CD1c-positive myeloid dendritic cell (primary cell): ENCODE data around the gene THSD4.

Source experiments
- DNase-seq: peaks from one replicate; pipeline ENCODE4 v3.0.0-alpha.2; 2016; ENCODE audit errors: extremely low spot score

THSD4 gene

GRCh38 chr15:71626596-71627088, 511.4 kb downstream of the THSD4 start:
- DNase-seq: no peak

DNA sequence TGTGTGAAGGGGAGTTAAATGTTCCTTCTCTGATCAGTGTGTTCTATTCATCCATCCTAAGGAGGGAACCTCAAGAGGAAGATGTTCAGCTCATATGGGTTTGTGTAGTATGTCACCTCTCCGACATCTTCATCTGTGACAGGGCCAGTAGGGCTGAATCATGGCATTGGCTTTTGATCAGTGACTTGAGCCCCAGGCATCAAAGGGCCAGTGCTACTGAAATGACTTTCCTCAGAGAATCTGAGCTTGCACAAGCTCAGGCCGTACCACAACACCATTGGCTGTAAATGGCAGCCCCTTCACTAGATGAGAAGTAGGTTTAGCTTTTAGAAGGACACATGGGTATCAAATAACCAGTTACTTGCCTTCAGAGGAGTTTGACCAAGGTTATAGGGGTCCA, 511.9 kb downstream of the THSD4 start:
- no peak for DNase-seq

DNA sequence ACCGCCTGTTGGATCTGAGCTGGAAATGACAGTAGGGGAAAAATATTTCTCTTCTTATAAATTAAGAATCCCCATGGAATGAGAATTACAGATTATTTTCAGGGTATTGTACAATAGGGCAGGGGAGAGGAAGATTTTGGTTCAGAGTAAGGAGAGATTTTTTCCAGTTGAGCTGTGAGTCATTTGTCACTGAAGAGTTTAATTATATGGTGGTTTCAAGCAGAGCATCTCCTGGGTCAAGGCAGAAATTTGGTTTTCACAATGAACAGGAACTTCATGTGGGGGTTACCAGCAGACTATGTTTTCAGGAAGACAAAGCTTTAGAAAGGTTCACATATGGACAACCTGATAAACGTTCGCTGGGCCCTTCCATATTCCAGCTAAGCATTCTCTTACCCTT, 512.3 kb downstream of the THSD4 start:
- no peak for DNase-seq

DNA sequence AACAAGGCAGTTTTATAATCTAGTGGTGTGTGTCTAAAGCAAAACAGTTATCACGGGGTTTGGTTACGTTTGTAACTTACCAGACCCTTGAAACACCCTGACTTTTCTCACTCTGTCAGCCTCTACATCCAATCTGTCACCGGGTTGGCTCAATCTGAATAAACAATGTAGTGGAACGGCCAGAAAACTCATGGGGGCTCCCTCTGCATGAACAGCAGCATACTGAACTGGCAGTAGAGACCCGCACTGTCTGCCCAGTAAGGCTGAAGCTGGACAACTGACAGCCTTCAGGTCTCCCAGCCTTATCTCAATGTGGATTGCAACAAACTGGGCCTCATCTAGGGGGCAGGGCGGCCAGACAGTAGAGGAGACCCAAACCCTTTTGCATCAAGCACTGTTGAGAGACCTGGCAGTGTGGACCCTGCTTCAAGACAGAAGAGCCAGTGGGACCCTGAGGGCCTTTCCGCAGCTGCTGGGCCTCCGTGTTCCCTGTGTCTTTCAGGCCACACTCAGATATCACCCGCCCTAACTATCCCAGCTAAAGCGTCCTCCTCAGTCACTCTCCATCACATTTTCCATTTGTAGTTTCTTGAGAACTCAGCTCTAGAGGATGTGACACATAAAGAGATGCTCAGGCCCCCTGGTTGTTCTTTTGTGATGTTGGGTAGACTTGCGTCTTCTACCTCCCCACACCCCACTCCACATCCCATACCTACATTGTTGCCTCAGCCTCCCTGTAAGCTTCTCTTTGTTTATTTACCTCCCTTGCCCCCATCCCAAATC, 513.9 kb downstream of the THSD4 start:
- no peak for DNase-seq

DNA sequence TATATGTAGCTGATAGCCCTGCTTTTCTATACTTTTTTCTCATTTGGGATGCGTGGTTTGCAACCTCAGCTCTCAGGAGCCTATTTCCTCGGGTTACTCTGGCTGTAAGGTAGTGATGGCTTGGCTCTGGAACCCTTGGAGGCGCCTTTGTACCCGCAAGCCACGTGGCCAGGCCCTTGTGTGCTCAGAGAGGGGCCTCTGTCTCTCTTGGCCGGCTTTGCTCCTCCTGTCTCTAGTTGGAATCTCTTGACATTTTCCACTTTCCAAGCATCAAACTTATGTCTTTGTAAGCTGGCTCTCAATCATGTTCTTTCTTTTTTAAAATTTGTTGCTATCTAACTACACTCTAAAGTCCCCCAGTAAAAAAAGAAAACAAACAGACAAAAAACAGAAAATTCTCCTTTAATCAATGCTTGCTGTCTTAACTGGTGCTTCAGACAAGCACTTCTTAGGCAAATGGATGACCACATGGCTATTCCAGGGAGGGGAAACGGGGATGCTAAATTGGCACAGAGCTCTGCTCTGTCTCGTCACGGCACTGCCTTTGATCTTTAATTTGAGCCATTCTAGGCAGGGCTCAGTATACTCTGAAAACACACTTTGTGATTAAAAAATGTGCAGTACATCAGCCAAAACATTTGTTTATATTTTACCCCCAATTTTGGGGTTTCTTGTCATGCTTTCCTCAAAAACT, 514.7 kb downstream of the THSD4 start:
- no peak for DNase-seq

DNA sequence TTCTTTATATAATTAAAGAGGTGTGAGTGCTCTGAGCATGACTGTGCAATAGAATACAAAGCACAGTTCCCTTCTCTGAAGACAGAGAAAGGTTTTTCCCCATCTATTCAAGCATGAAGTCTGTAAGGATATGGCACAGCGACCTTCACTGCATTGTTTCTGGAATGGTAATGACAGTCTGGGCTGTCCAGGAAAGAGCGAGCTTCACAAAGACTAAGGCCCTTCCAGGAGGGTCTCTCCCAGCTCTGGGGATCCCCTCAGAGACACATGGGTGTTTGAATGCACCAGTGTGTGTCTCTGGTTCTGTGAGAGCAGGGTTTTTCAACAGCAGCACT, 515.2 kb downstream of the THSD4 start:
- DNase-seq: no peak

DNA sequence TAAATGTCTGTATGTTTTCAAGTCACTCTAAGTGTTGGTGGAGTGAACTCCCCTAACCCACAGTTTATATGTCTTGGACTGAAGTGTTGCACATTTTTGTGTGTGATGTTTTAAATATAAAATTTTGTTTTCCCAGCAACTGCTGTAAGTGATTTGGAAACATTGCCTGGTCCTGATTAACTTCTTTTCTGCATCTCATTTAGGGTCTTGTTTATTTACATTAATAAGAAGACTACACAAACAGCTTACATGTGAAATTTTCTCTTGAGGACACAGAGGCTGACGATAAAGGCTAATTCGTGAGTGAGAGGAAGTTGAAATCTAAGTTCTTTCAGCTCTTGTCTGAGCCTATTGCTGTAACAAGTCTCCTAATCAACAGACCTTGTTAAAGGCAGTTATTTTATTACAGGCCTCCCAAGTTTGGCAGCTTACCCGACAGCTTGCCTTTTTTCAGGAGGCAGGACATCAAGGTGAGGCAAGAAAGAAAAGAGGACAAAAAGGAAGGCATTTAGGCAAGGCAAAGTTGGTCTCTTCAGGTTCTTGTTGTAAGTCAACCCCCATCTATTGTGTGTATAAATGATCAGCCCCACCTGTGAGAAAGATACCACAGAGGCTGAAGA, 517.4 kb downstream of the THSD4 start:
- no peak for DNase-seq

GRCh38 chr15:71634820-71635560, 519.7 kb downstream of the THSD4 start:
- no peak for DNase-seq

- no peak for DNase-seq
Measured at GRCh38 chr15:71635735-71636134, 520.5 kb downstream of the THSD4 start.

DNA sequence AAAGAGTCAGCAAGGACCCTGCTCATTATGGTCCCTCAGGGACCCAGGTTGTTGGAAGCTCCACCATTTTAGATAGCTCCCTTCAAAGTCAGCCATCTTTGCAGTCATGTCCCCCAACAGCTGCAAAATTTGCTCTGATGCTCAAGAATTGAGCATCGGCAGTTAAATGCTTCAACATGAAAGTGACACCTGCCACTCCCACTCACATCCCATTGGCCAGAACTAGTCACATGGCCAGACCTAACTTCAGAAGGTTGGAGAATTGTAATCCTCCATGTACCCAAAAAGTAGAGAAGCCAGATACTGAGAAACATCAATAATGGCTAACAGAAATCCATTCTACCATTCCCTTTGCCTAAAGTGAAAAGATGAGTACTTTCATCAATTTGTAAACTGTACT, 523.6 kb downstream of the THSD4 start:
- no peak for DNase-seq

GRCh38 chr15:71639471-71639870, 524.2 kb downstream of the THSD4 start:
- DNase-seq: no peak

DNA sequence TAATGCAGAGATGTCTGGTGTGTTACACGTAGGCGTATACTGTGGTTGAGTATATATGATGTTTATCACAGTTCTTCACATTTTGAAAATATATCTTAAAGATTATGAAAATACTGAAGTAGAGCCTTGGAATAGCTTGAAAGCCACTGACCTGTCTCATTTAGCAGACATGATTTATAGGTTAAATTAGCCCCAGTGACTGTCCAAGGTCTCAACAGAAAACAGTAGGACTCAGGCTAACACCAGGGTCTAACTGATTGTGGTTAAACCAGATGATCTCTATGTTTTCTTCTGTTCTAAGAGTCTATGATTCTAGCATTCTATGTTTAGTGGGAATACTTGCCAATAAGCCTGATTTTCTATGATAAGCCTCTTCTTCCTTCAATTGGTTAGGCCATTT, 528.6 kb downstream of the THSD4 start:
- no peak for DNase-seq

GRCh38 chr15:71646767-71647486, 531.7 kb downstream of the THSD4 start:
- DNase-seq: no peak

DNA sequence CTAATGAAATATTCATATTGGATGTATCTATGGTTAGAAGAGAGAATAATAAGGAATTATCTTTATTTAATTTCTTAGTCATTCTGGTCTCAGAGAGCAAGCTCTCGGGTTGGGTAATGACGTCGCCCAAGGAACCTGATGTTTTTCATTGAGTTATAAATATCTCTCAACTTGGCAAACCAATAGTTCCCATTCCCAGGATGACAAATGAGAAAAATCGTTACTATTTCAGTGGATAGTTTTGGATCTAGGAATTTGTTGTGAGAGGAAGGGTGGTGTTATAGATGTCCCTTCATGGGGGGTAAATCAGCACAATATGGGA, 532.2 kb downstream of the THSD4 start:
- no peak for DNase-seq

GRCh38 chr15:71648095-71648494, 532.8 kb downstream of the THSD4 start:
- DNase-seq: no peak

DNA sequence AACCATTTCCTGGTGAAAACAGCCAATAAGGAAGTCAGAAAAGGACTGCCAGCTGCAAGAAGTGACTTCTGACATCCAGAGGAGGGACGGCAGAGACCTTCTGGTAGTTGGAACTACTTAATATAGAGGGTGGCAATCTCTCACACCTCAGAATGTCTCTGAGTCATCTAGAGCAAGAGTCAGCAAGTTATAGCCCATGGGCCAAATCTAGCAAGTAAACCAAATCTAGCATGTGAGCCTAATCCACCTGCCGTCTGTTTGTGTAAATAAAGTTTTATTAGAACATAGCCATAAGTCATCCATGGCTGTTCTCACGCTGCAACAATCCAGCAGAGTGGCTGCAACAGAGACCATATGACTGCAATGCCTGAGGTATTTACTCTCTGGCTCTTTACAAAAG, 534.6 kb downstream of the THSD4 start:
- no peak for DNase-seq

DNA sequence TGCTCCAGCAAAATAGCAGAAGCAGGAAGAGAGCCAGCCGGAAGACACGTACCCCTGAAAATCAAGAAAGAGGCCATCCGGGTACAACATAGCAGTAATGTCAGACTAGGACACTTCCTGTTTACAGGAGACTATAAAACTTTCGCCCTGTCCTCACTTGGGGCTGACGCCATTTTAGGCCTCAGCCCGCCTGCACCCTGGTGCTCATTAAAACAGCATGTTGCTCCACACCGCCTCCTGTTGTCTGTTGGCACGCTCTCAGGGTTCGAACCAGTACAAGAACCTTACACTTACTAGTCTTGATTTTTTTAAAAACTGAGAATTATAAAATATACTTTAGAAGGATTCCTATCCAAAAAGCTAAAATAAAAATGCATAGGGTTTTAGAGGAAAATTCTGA, 535.3 kb downstream of the THSD4 start:
- no peak for DNase-seq

GRCh38 chr15:71651750-71652186, 536.5 kb downstream of the THSD4 start:
- DNase-seq: no peak

GRCh38 chr15:71654042-71654719, 538.9 kb downstream of the THSD4 start:
- no peak for DNase-seq

DNA sequence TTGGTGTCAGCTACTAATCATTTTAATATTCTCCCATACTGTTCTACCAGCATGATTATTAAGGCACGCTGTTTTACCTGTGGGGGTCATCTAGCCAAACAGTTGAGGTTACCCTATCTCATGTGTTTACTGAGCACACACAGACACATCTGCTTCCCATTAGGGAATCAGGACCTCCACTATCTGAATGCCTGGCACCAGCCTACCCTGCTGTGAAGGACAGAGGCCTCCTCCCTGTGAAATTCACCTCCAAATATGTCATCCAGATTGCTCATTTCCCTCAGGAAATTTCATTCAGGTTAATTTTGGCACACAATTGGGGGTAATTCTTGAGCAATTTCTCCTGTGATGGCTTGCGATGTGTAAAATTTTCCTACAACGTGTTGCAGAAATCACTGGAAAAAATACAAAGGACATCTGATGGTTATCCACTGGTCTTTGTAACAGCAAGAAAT, 539.5 kb downstream of the THSD4 start:
- DNase-seq: no peak

DNA sequence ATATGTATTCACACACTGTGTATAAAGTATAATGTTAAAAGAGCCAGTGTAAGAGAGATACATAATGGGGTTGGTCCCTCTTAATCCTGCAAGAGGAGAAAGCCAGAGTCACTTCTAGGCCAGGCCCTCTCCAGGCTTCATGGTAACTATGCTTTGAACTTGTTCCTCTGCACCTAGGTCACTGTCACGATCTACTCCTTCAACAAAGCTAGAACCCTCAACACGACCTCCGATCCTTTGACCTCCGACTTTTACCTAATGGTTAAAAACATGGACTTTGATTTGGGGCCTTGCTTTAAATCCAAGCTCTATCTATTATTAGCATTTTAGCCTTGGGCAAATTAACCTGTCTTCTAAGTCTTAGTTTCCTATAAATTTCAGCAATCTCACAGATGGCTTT, 541.2 kb downstream of the THSD4 start:
- no peak for DNase-seq
